GM23338 (cell line): ENCODE results near the gene MGLL. TPM values are rescaled to one million over a fixed set of nuclear protein-coding genes. Genes with fewer than 3 reads are reported as not detected.

ENCODE experiments used
- ATAC-seq: fragments of 200-7000 bp; cut with Tn5 transposase; 3 replicates; pipeline ENCODE4 v1.9.1; 2020
- DNase-seq: peaks from one replicate; pipeline ENCODE4 v3.0.0-alpha.2; 2015; ENCODE audit warnings: low spot score
- H2AFZ ChIP-seq: fragments of 200-600 bp; sonication (generic); 2 replicates; pipeline ENCODE4 v1.8.0; 2016; ENCODE audit warnings: antibody characterized with exemption, mild to moderate bottlenecking, moderate library complexity
- H3F3A ChIP-seq: fragments of 200-600 bp; sonication (generic); replicated peaks from 2 replicates; pipeline ENCODE4 v1.8.0; 2017; ENCODE audit warnings: antibody characterized with exemption, mixed run types, low read depth
- H3K27ac ChIP-seq: fragments of 200-600 bp; sonication (generic); 2 replicates; pipeline ENCODE4 v1.6.1; 2016; ENCODE audit warnings: low read depth
- H3K27me3 ChIP-seq: fragments of 200-600 bp; sonication (generic); 2 replicates; pipeline ENCODE4 v1.8.0; 2016; ENCODE audit warnings: mild to moderate bottlenecking, mixed run types, moderate library complexity; ENCODE audit not compliant: insufficient read depth
- H3K36me3 ChIP-seq: fragments of 200-600 bp; sonication (generic); 2 replicates; pipeline ENCODE4 v1.8.0; 2016; ENCODE audit warnings: mild to moderate bottlenecking; ENCODE audit not compliant: insufficient read depth
- H3K4me1 ChIP-seq: fragments of 200-600 bp; sonication (generic); 2 replicates; pipeline ENCODE4 v1.8.0; 2016; ENCODE audit warnings: mild to moderate bottlenecking, moderate library complexity; ENCODE audit not compliant: insufficient read depth
- H3K4me2 ChIP-seq: fragments of 200-600 bp; sonication (generic); 2 replicates; pipeline ENCODE4 v1.7.1; 2017; ENCODE audit warnings: mixed run types
- H3K4me3 ChIP-seq: fragments of 200-600 bp; sonication (generic); 2 replicates; pipeline ENCODE4 v1.6.1; 2016; ENCODE audit warnings: mixed run types
- H3K79me2 ChIP-seq: fragments of 200-600 bp; sonication (generic); replicated peaks from 2 replicates; pipeline ENCODE4 v1.8.0; 2017; ENCODE audit warnings: mild to moderate bottlenecking; ENCODE audit not compliant: insufficient read depth
- H3K9me2 ChIP-seq: fragments of 200-600 bp; sonication (generic); 2 replicates; pipeline ENCODE4 v1.8.0; 2017; ENCODE audit not compliant: insufficient read depth
- H4K20me1 ChIP-seq: fragments of 200-600 bp; sonication (generic); replicated peaks from 2 replicates; pipeline ENCODE4 v1.8.0; 2017; ENCODE audit warnings: mild to moderate bottlenecking; ENCODE audit not compliant: insufficient read depth
- H3K27ac Mint-ChIP-seq: 2 replicates; pipeline ENCODE4 v1.8.0; 2020; ENCODE audit warnings: inconsistent platforms, mild to moderate bottlenecking, moderate library complexity, mixed read lengths
- H3K27me3 Mint-ChIP-seq: 3 replicates; pipeline ENCODE4 v1.8.0; 2022; ENCODE audit warnings: low read depth, mild to moderate bottlenecking, moderate library complexity, mixed read lengths, inconsistent platforms; ENCODE audit not compliant: insufficient read depth, poor library complexity
- H3K36me3 Mint-ChIP-seq: 3 replicates; pipeline ENCODE4 v1.8.0; 2021; ENCODE audit warnings: low read depth, mild to moderate bottlenecking, inconsistent platforms, moderate library complexity, mixed read lengths
- H3K4me1 Mint-ChIP-seq: 3 replicates; pipeline ENCODE4 v1.8.0; 2020; ENCODE audit warnings: mild to moderate bottlenecking, inconsistent platforms, mixed read lengths
- H3K4me3 Mint-ChIP-seq: 3 replicates; pipeline ENCODE4 v1.8.0; 2021; ENCODE audit warnings: moderate library complexity, mild to moderate bottlenecking, inconsistent platforms, mixed read lengths
- H3K9me3 Mint-ChIP-seq: 3 replicates; pipeline ENCODE4 v1.8.0; 2020; ENCODE audit warnings: moderate library complexity, mild to moderate bottlenecking, inconsistent platforms, mixed read lengths
- CREB1 ChIP-seq: fragments of 250-450 bp; sonication (Bioruptor Pico); IDR thresholded peaks from 2 replicates; pipeline ENCODE4 v1.5.0; 2020; ENCODE audit warnings: low read depth, mild to moderate bottlenecking, moderate library complexity
- EZH2phosphoT487 ChIP-seq: fragments of 200-600 bp; sonication (generic); IDR thresholded peaks from one replicate; pipeline ENCODE4 v1.8.1; 2018; ENCODE audit warnings: antibody characterized with exemption; ENCODE audit not compliant: unreplicated experiment
- JUNB ChIP-seq: IDR thresholded peaks from one replicate; pipeline ENCODE4 v1.6.1; 2016; ENCODE audit warnings: antibody characterized with exemption; ENCODE audit not compliant: unreplicated experiment
- POLR2AphosphoS5 ChIP-seq: IDR thresholded peaks from 2 replicates; pipeline ENCODE4 v1.6.1; 2016; ENCODE audit warnings: antibody characterized with exemption, low read depth
- REST ChIP-seq: IDR thresholded peaks from one replicate; pipeline ENCODE4 v1.6.1; 2018; ENCODE audit warnings: antibody characterized with exemption; ENCODE audit not compliant: unreplicated experiment
- ZNF462 ChIP-seq: fragments of 250-450 bp; sonication (Bioruptor Pico); IDR thresholded peaks from 2 replicates; pipeline ENCODE4 v1.5.0; 2020; ENCODE audit warnings: mild to moderate bottlenecking, moderate library complexity
- polyA plus RNA-seq: library from polyadenylated mRNA; unstranded; fragments of >200 nt; fragmentation: Nextera tagmentation; extraction: Ambion mirVana; gene quantifications from 2 replicates; pipeline ENCODE4 v1.2.1, GENCODE V29; 2016
- total RNA-seq: library from RNA; depleted of rRNA; stranded (reverse); fragments of >200 nt; shearing (Covaris generic); gene quantifications from 2 replicates; pipeline ENCODE4 v1.2.3, GENCODE V29; 2014

The MGLL gene
- total and polyA plus RNA-seq, 2 experiments from 2014 or later = 0.71 to 0.83 TPM

GRCh38 chr3:127660621-127661251 is 161.6 kb downstream of the MGLL start (continued):
- TF ChIP-seq ZNF462 (CRISPR knock-in tag) = no peak
- no peak for TF ChIP-seq CREB1
- TF ChIP-seq REST = no peak
- no peak for TF ChIP-seq JUNB

- H3K4me1 ChIP-seq = no peaks in the 10 kb centered on the region; the same call in 1 of the 2 replicates
- no peaks in the 10 kb centered on the region for H3K79me2 ChIP-seq
- H3K4me3 ChIP-seq = no peak overlapping the region
- H3K27me3 ChIP-seq = no peaks in the 10 kb centered on the region
- no peaks in the 10 kb centered on the region for H3F3A ChIP-seq
- no peaks in the 10 kb centered on the region for H4K20me1 ChIP-seq
- no peak for DNase-seq
- no peaks in the 10 kb centered on the region; the same call in 1 of the 2 replicates for H3K36me3 ChIP-seq
- ATAC-seq = no peak
- no peaks in the 10 kb centered on the region; the same call in 2 of the 3 replicates for H3K4me1 Mint-ChIP-seq
- H3K36me3 Mint-ChIP-seq = peaks cover 6% of the 10 kb centered on the region; the same call in 1 of the 3 replicates
- no peak overlapping the region; the same call in 1 of the 2 replicates for H3K27ac Mint-ChIP-seq
- no peak overlapping the region for H3K4me2 ChIP-seq
- no peaks in the 10 kb centered on the region for H3K9me3 Mint-ChIP-seq
- no peaks in the 10 kb centered on the region for H3K27me3 Mint-ChIP-seq
- no peaks in the 10 kb centered on the region for H3K9me2 ChIP-seq
- H3K4me3 Mint-ChIP-seq = no peak overlapping the region
- H3K27ac ChIP-seq = no peak overlapping the region
- no peak overlapping the region for H2AFZ ChIP-seq
- no peak for TF ChIP-seq EZH2phosphoT487
- TF ChIP-seq REST = no peak
- TF ChIP-seq POLR2AphosphoS5 = no peak
These were observed 164.1 kb downstream of the MGLL start for GRCh38 chr3:127658234-127658633.
